ENCODE results near the gene SLC9A4. TPM values are rescaled to one million over a fixed set of nuclear protein-coding genes. Genes with fewer than 3 reads are reported as not detected.
A peak's percentile ranks its signal among the peaks of the same experiment; 100 is the strongest.

SLC9A4 gene
- total RNA-seq, 3 donors from 2014 or later, result 0.05 TPM; not detected in 2

- DNase-seq, result no peak
- Mint-ChIP-seq H3K4me3 (no peak overlapping the region), H3K9me3 (peaks cover 8% of the 10 kb centered on the region), H3K27me3 (ENCODE audit: low read depth) (peaks cover 25% of the 10 kb centered on the region), H3K4me1 (ENCODE audit: low read depth) (no peaks in the 10 kb centered on the region), H3K36me3 (ENCODE audit: insufficient read depth) (peaks cover 3% of the 10 kb centered on the region)
- ATAC-seq, result no peak
Measured at GRCh38 chr2:102474785-102475184, 1.8 kb downstream of the SLC9A4 start.

- Mint-ChIP-seq H3K4me3 (no peak overlapping the region), H3K9me3 (no peaks in the 10 kb centered on the region), H3K4me1 (ENCODE audit: low read depth) (no peaks in the 10 kb centered on the region), H3K36me3 (ENCODE audit: insufficient read depth) (no peaks in the 10 kb centered on the region), H3K27me3 (ENCODE audit: low read depth) (peaks cover 8% of the 10 kb centered on the region)
- ATAC-seq, result no peak
- DNase-seq, result no peak
Measured at GRCh38 chr2:102478686-102479470, 5.9 kb downstream of the SLC9A4 start.

- Mint-ChIP-seq H3K27me3 (ENCODE audit: low read depth) (peaks cover 8% of the 10 kb centered on the region), H3K4me3 (no peak overlapping the region), H3K36me3 (ENCODE audit: insufficient read depth) (no peaks in the 10 kb centered on the region), H3K9me3 (no peaks in the 10 kb centered on the region), H3K4me1 (ENCODE audit: low read depth) (no peaks in the 10 kb centered on the region)
- DNase-seq (no peak), ATAC-seq (no peak)
Measured at GRCh38 chr2:102480285-102481195, 7.5 kb downstream of the SLC9A4 start.

- Mint-ChIP-seq H3K9me3 (no peaks in the 10 kb centered on the region), H3K36me3 (ENCODE audit: insufficient read depth) (no peaks in the 10 kb centered on the region), H3K4me3 (no peak overlapping the region), H3K27me3 (ENCODE audit: low read depth) (peaks cover 7% of the 10 kb centered on the region), H3K4me1 (ENCODE audit: low read depth) (no peaks in the 10 kb centered on the region)
- no peak for ATAC-seq
- no peak for DNase-seq
Measured at GRCh38 chr2:102481931-102482330, 8.9 kb downstream of the SLC9A4 start.

GRCh38 chr2:102483086-102483485, 10.1 kb downstream of the SLC9A4 start:
- no peak for DNase-seq
- no peak for ATAC-seq
- Mint-ChIP-seq H3K27me3 (ENCODE audit: low read depth) (peaks cover 12% of the 10 kb centered on the region), H3K9me3 (no peaks in the 10 kb centered on the region), H3K4me1 (ENCODE audit: low read depth) (no peaks in the 10 kb centered on the region), H3K36me3 (ENCODE audit: insufficient read depth) (no peaks in the 10 kb centered on the region), H3K4me3 (no peak overlapping the region)

- Mint-ChIP-seq H3K27me3 (ENCODE audit: low read depth) (peaks cover 8% of the 10 kb centered on the region), H3K36me3 (ENCODE audit: insufficient read depth) (no peaks in the 10 kb centered on the region), H3K9me3 (no peaks in the 10 kb centered on the region), H3K4me3 (no peak overlapping the region), H3K4me1 (ENCODE audit: low read depth) (peaks cover 5% of the 10 kb centered on the region)
- no peak for DNase-seq
- no peak for ATAC-seq
Measured at GRCh38 chr2:102484310-102485061, 11.5 kb downstream of the SLC9A4 start.

GRCh38 chr2:102485147-102485785, 12.2 kb downstream of the SLC9A4 start:
- DNase-seq, result no peak
- H3K4me3 Mint-ChIP-seq, result no peak overlapping the region
- no peaks in the 10 kb centered on the region for H3K36me3 Mint-ChIP-seq (ENCODE audit: insufficient read depth)
- no peak for ATAC-seq
- H3K27me3 Mint-ChIP-seq (ENCODE audit: low read depth), result peaks cover 8% of the 10 kb centered on the region
- H3K9me3 Mint-ChIP-seq, result no peaks in the 10 kb centered on the region
- peaks cover 9% of the 10 kb centered on the region for H3K4me1 Mint-ChIP-seq (ENCODE audit: low read depth)

GRCh38 chr2:102486941-102487702, 14.1 kb downstream of the SLC9A4 start:
- no peak for DNase-seq
- Mint-ChIP-seq H3K9me3 (no peaks in the 10 kb centered on the region), H3K27me3 (ENCODE audit: low read depth) (peaks cover 10% of the 10 kb centered on the region), H3K4me1 (ENCODE audit: low read depth) (peaks cover 9% of the 10 kb centered on the region), H3K36me3 (ENCODE audit: insufficient read depth) (no peaks in the 10 kb centered on the region), H3K4me3 (no peak overlapping the region)
- no peak for ATAC-seq

- DNase-seq (no peak), ATAC-seq (no peak)
- Mint-ChIP-seq H3K9me3 (no peaks in the 10 kb centered on the region), H3K27me3 (ENCODE audit: low read depth) (peaks cover 10% of the 10 kb centered on the region), H3K4me3 (no peak overlapping the region), H3K4me1 (ENCODE audit: low read depth) (peaks cover 9% of the 10 kb centered on the region), H3K36me3 (ENCODE audit: insufficient read depth) (no peaks in the 10 kb centered on the region)
Measured at GRCh38 chr2:102487761-102488462, 14.9 kb downstream of the SLC9A4 start.

- Mint-ChIP-seq H3K4me3 (no peak overlapping the region), H3K27me3 (ENCODE audit: low read depth) (peaks cover 10% of the 10 kb centered on the region)
- no peak for ATAC-seq
Measured at GRCh38 chr2:102489646-102490045, 16.6 kb downstream of the SLC9A4 start.

GRCh38 chr2:102492006-102492405, 19.0 kb downstream of the SLC9A4 start:
- no peak for DNase-seq
- peaks cover 14% of the 10 kb centered on the region for H3K27me3 Mint-ChIP-seq (ENCODE audit: low read depth)
- H3K4me1 Mint-ChIP-seq (ENCODE audit: low read depth), result peaks cover 9% of the 10 kb centered on the region
- ATAC-seq, result no peak
- H3K36me3 Mint-ChIP-seq (ENCODE audit: insufficient read depth), result no peaks in the 10 kb centered on the region
- no peak overlapping the region for H3K4me3 Mint-ChIP-seq
- H3K9me3 Mint-ChIP-seq, result no peaks in the 10 kb centered on the region

More at GRCh38 chr2:102489646-102490045, 16.6 kb downstream of the SLC9A4 start:
- H3K4me1 Mint-ChIP-seq (ENCODE audit: low read depth), result peaks cover 9% of the 10 kb centered on the region
- no peak for DNase-seq
- no peaks in the 10 kb centered on the region for H3K9me3 Mint-ChIP-seq
- no peaks in the 10 kb centered on the region for H3K36me3 Mint-ChIP-seq (ENCODE audit: insufficient read depth)

GRCh38 chr2:102494570-102494969, 21.5 kb downstream of the SLC9A4 start:
- H3K36me3 Mint-ChIP-seq (ENCODE audit: insufficient read depth), result no peaks in the 10 kb centered on the region
- H3K9me3 Mint-ChIP-seq, result no peaks in the 10 kb centered on the region
- H3K4me1 Mint-ChIP-seq (ENCODE audit: low read depth), result peaks cover 4% of the 10 kb centered on the region
- no peak for DNase-seq
- no peak overlapping the region for H3K4me3 Mint-ChIP-seq
- ATAC-seq, result no peak
- peaks cover 9% of the 10 kb centered on the region for H3K27me3 Mint-ChIP-seq (ENCODE audit: low read depth)

GRCh38 chr2:102498414-102498813, 25.4 kb downstream of the SLC9A4 start:
- DNase-seq (no peak), ATAC-seq (peak in 1 of 2 donors; percentile 28)
- Mint-ChIP-seq H3K36me3 (ENCODE audit: insufficient read depth) (no peaks in the 10 kb centered on the region), H3K27me3 (ENCODE audit: low read depth) (peaks cover 13% of the 10 kb centered on the region), H3K4me1 (ENCODE audit: low read depth) (no peaks in the 10 kb centered on the region), H3K9me3 (no peaks in the 10 kb centered on the region), H3K4me3 (no peak overlapping the region)

Data from activated T-cell treated with anti-CD3 and anti-CD28 coated beads, Interleukin-2, amount 50 U/mL, for 4 hours (primary cell).